Parathyroid adenoma (tissue), 2 donors: ENCODE results near the gene NLRP2B.

Experiments
- H2AFZ ChIP-seq: fragments of 300-600 bp; sonication (generic); one replicate; pipeline ENCODE4 v1.7.0; 2017; ENCODE audit warnings: antibody characterized with exemption, mild to moderate bottlenecking
- H3K27ac ChIP-seq: fragments of 300-600 bp; sonication (generic); one replicate; pipeline ENCODE4 v1.7.0; 2017
- H3K27me3 ChIP-seq: fragments of 300-600 bp; sonication (generic); one replicate; pipeline ENCODE4 v1.7.0; 2017; ENCODE audit warnings: low read length; ENCODE audit not compliant: control insufficient read depth, insufficient read depth
- H3K36me3 ChIP-seq: fragments of 300-600 bp; sonication (generic); one replicate; pipeline ENCODE4 v1.7.0; 2017; ENCODE audit warnings: low read length; ENCODE audit not compliant: control insufficient read depth, insufficient read depth
- H3K4me1 ChIP-seq: fragments of 300-600 bp; sonication (generic); one replicate; pipeline ENCODE4 v1.7.0; 2017; ENCODE audit warnings: control low read depth
- H3K4me2 ChIP-seq: fragments of 300-600 bp; sonication (generic); one replicate; pipeline ENCODE4 v1.7.0; 2017; ENCODE audit warnings: low read length
- H3K4me3 ChIP-seq: fragments of 300-600 bp; sonication (generic); one replicate; pipeline ENCODE4 v1.7.0; 2017; ENCODE audit warnings: low read depth, low read length
- H3K79me2 ChIP-seq: fragments of 300-600 bp; sonication (generic); one replicate; pipeline ENCODE4 v1.7.0; 2017; ENCODE audit warnings: control low read depth
- H3K9ac ChIP-seq: fragments of 300-600 bp; sonication (generic); one replicate; pipeline ENCODE4 v1.7.0; 2017; ENCODE audit warnings: mild to moderate bottlenecking
- H3K9me3 ChIP-seq: fragments of 300-600 bp; sonication (generic); one replicate; pipeline ENCODE4 v1.7.0; 2017; ENCODE audit warnings: low read length; ENCODE audit not compliant: control insufficient read depth
- CTCF ChIP-seq: fragments of 300-600 bp; sonication (generic); IDR thresholded peaks from one replicate; pipeline ENCODE4 v1.7.0; 2017; ENCODE audit warnings: antibody characterized with exemption, mild to moderate bottlenecking
- donor health status: primary hyperparathyroidism.

The NLRP2B gene

GRCh38 chrX:57675320-57675719 is 4.7 kb downstream of the NLRP2B start:
- H3K9ac ChIP-seq, result no peak overlapping the region
- no peaks in the 10 kb centered on the region for H3K36me3 ChIP-seq
- no peaks in the 10 kb centered on the region for H3K4me1 ChIP-seq
- no peaks in the 10 kb centered on the region for H3K79me2 ChIP-seq
- no peaks in the 10 kb centered on the region for H3K27me3 ChIP-seq
- H3K27ac ChIP-seq, result no peak overlapping the region
- H3K4me3 ChIP-seq, result no peak overlapping the region
- no peak overlapping the region for H2AFZ ChIP-seq
- TF ChIP-seq CTCF, result no peak
- H3K9me3 ChIP-seq, result no peaks in the 10 kb centered on the region
- no peak overlapping the region for H3K4me2 ChIP-seq

GRCh38 chrX:57674861-57675260 is 5.2 kb downstream of the NLRP2B start:
- H3K27me3 ChIP-seq, result no peaks in the 10 kb centered on the region
- H3K9ac ChIP-seq, result no peak overlapping the region
- no peak overlapping the region for H3K4me3 ChIP-seq
- H3K4me2 ChIP-seq, result no peak overlapping the region
- H3K36me3 ChIP-seq, result no peaks in the 10 kb centered on the region
- H2AFZ ChIP-seq, result no peak overlapping the region
- TF ChIP-seq CTCF, result no peak
- H3K27ac ChIP-seq, result no peak overlapping the region
- no peaks in the 10 kb centered on the region for H3K79me2 ChIP-seq
- H3K4me1 ChIP-seq, result no peaks in the 10 kb centered on the region
- no peaks in the 10 kb centered on the region for H3K9me3 ChIP-seq

GRCh38 chrX:57669961-57670360 is 10.1 kb downstream of the NLRP2B start:
- Histone ChIP-seq H3K9me3 (no peaks in the 10 kb centered on the region), H2AFZ (no peak overlapping the region), H3K4me1 (no peaks in the 10 kb centered on the region), H3K79me2 (no peaks in the 10 kb centered on the region), H3K9ac (no peak overlapping the region), H3K27ac (no peak overlapping the region), H3K36me3 (no peaks in the 10 kb centered on the region), H3K4me3 (no peak overlapping the region), H3K27me3 (no peaks in the 10 kb centered on the region), H3K4me2 (no peak overlapping the region)
- no peak for TF ChIP-seq CTCF

- no peak for TF ChIP-seq CTCF
- Histone ChIP-seq H3K9me3 (no peaks in the 10 kb centered on the region), H3K9ac (no peak overlapping the region), H3K79me2 (no peaks in the 10 kb centered on the region), H3K4me3 (no peak overlapping the region), H2AFZ (no peak overlapping the region), H3K4me2 (no peak overlapping the region), H3K27ac (no peak overlapping the region), H3K27me3 (no peaks in the 10 kb centered on the region), H3K4me1 (no peaks in the 10 kb centered on the region), H3K36me3 (no peaks in the 10 kb centered on the region)
Measured at GRCh38 chrX:57667010-57667409, 13.1 kb downstream of the NLRP2B start.

- Histone ChIP-seq H3K4me2 (no peak overlapping the region), H2AFZ (no peak overlapping the region), H3K9ac (no peak overlapping the region), H3K27ac (no peak overlapping the region), H3K9me3 (no peaks in the 10 kb centered on the region), H3K4me1 (no peaks in the 10 kb centered on the region), H3K4me3 (no peak overlapping the region), H3K79me2 (no peaks in the 10 kb centered on the region), H3K27me3 (no peaks in the 10 kb centered on the region), H3K36me3 (no peaks in the 10 kb centered on the region)
- no peak for TF ChIP-seq CTCF
Measured at GRCh38 chrX:57655065-57655464, 25.0 kb downstream of the NLRP2B start.
